HG03457 (cell line): ENCODE measurements around the gene BRD4.
"Not testable (repeated sequence)": the region's sequence is repeated elsewhere in the genome, so short reads cannot be mapped to it uniquely, and the experiment has no call there.

Source experiments
- ATAC-seq: cut with Tn5 transposase; IDR thresholded peaks from one replicate; pipeline ENCODE4 v1.9.1; 2021; ENCODE audit warnings: moderate number of reproducible peaks; ENCODE audit not compliant: unreplicated experiment

The BRD4 gene

GRCh38 chr19:15332311-15332996 is at the start of gene BRD4:
Gene BRD4, minus strand, starts transcription at chr19:15332539. Its CDS starts 59,440 bp downstream, at chr19:15273099.
- ATAC-seq: no peak

- no peak for ATAC-seq
Measured at GRCh38 chr19:15381864-15382263, 49.5 kb upstream of the BRD4 start.

GRCh38 chr19:15381429-15381828 is 49.1 kb upstream of the BRD4 start:
- no peak for ATAC-seq

- peak; percentile 31 for ATAC-seq
Measured at GRCh38 chr19:15379999-15380647, 47.8 kb upstream of the BRD4 start.

GRCh38 chr19:15379083-15379998 is 47.0 kb upstream of the BRD4 start, which contains the start of gene AKAP8:
Gene AKAP8, minus strand, starts transcription at chr19:15379787. Its CDS starts 56 bp downstream, at chr19:15379731.
- ATAC-seq: peak; percentile 58

- ATAC-seq: no peak
Measured at GRCh38 chr19:15378534-15379082, 46.3 kb upstream of the BRD4 start.

- ATAC-seq: no peak
Measured at GRCh38 chr19:15374796-15375440, 42.6 kb upstream of the BRD4 start.

GRCh38 chr19:15374105-15374651 is 41.8 kb upstream of the BRD4 start:
- no peak for ATAC-seq

- no peak for ATAC-seq
Measured at GRCh38 chr19:15373644-15374043, 41.3 kb upstream of the BRD4 start.

GRCh38 chr19:15372891-15373301 is 40.6 kb upstream of the BRD4 start:
- ATAC-seq: no peak

GRCh38 chr19:15372470-15372869 is 40.1 kb upstream of the BRD4 start:
- ATAC-seq: no peak

GRCh38 chr19:15371786-15372380 is 39.5 kb upstream of the BRD4 start:
- ATAC-seq: no peak

- no peak for ATAC-seq
Measured at GRCh38 chr19:15371119-15371518, 38.8 kb upstream of the BRD4 start.

- ATAC-seq: no peak
Measured at GRCh38 chr19:15369594-15369891, 37.2 kb upstream of the BRD4 start.

- ATAC-seq: no peak
Measured at GRCh38 chr19:15368798-15369593, 36.7 kb upstream of the BRD4 start.

GRCh38 chr19:15368051-15368632 is 35.8 kb upstream of the BRD4 start:
- ATAC-seq: no peak

- no peak for ATAC-seq
Measured at GRCh38 chr19:15367439-15367838, 35.1 kb upstream of the BRD4 start.

- no peak for ATAC-seq
Measured at GRCh38 chr19:15365264-15365663, 32.9 kb upstream of the BRD4 start.

GRCh38 chr19:15363791-15364190 is 31.5 kb upstream of the BRD4 start:
- ATAC-seq: not testable (repeated sequence)
